Measurements from ENCODE around the gene SLC35A1. TPM values are rescaled to one million over a fixed set of nuclear protein-coding genes. Genes with fewer than 3 reads are reported as not detected.

Gene SLC35A1
- total RNA-seq, 4 donors from 2014 or later = 14.5 to 19.9 (median 16.1) TPM

- H3K27me3 ChIP-seq = no peaks in the 10 kb centered on the region
- 3 to 5% methylated on average over 3 to 4 of the region's 4 CpGs for WGBS, 2 donors (ENCODE audit: low coverage in 1 of 2)
- no peaks in the 10 kb centered on the region for H3K36me3 ChIP-seq
- H3K4me3 ChIP-seq = no peak overlapping the region
- TF ChIP-seq POLR2AphosphoS5 (IDR thresholded peaks at IDR 0.05) = no peak
- TF ChIP-seq EP300 (IDR thresholded peaks at IDR 0.05) = no peak
- TF ChIP-seq CTCF (IDR thresholded peaks at IDR 0.05) = no peak
- TF ChIP-seq POLR2A (IDR thresholded peaks at IDR 0.05) = no peak
- no peaks in the 10 kb centered on the region for H3K4me1 ChIP-seq
- H3K27ac ChIP-seq = no peak overlapping the region
- no peak for ATAC-seq
- H3K9me3 ChIP-seq = no peaks in the 10 kb centered on the region
Observed at GRCh38 chr6:87436435-87436834, 36.3 kb upstream of the SLC35A1 start.

- no peak overlapping the region for H3K27ac ChIP-seq
- no peak overlapping the region for H3K4me3 ChIP-seq
- no peak for ATAC-seq
- TF ChIP-seq CTCF (IDR thresholded peaks at IDR 0.05) = no peak
- no peak for TF ChIP-seq POLR2AphosphoS5 (IDR thresholded peaks at IDR 0.05)
- TF ChIP-seq POLR2A (IDR thresholded peaks at IDR 0.05) = no peak
- TF ChIP-seq EP300 (IDR thresholded peaks at IDR 0.05) = no peak
- no peaks in the 10 kb centered on the region for H3K27me3 ChIP-seq
- no peaks in the 10 kb centered on the region for H3K36me3 ChIP-seq
- H3K4me1 ChIP-seq = no peaks in the 10 kb centered on the region
- no peaks in the 10 kb centered on the region for H3K9me3 ChIP-seq
- 70 to 73% methylated on average over 5 of the region's 5 CpGs for WGBS, 2 donors (ENCODE audit: low coverage in 1 of 2)
Observed at GRCh38 chr6:87441711-87442110, 31.1 kb upstream of the SLC35A1 start.

- no peaks in the 10 kb centered on the region for H3K9me3 ChIP-seq
- no peaks in the 10 kb centered on the region for H3K4me1 ChIP-seq
- H3K27me3 ChIP-seq = no peaks in the 10 kb centered on the region
- TF ChIP-seq CTCF (IDR thresholded peaks at IDR 0.05) (no peak), POLR2AphosphoS5 (IDR thresholded peaks at IDR 0.05) (no peak), EP300 (IDR thresholded peaks at IDR 0.05) (no peak)
- H3K4me3 ChIP-seq = no peak overlapping the region
- no peak overlapping the region for H3K27ac ChIP-seq
- 90 to 100% methylated on average over 1 to 2 of the region's 2 CpGs for WGBS, 2 donors (ENCODE audit: low coverage in 1 of 2)
- no peaks in the 10 kb centered on the region for H3K36me3 ChIP-seq
- no peak for ATAC-seq
Observed at GRCh38 chr6:87444362-87444761, 28.4 kb upstream of the SLC35A1 start.

- no peak overlapping the region for H3K27ac ChIP-seq
- H3K27me3 ChIP-seq = peaks cover 5% of the 10 kb centered on the region
- H3K36me3 ChIP-seq = no peaks in the 10 kb centered on the region
- no peak for TF ChIP-seq CTCF (IDR thresholded peaks at IDR 0.05)
- TF ChIP-seq EP300 (IDR thresholded peaks at IDR 0.05) = no peak
- no peak for TF ChIP-seq POLR2A (IDR thresholded peaks at IDR 0.05)
- TF ChIP-seq POLR2AphosphoS5 (IDR thresholded peaks at IDR 0.05) = no peak
- ATAC-seq = no peak
- peaks cover 0 to 4% (median 0%) of the 10 kb centered on the region in 3 donors for H3K9me3 ChIP-seq
- WGBS, 2 donors (ENCODE audit: low coverage in 1 of 2) = 60 to 62% methylated on average over 1 to 2 of the region's 2 CpGs
- no peaks in the 10 kb centered on the region for H3K4me1 ChIP-seq
- no peak overlapping the region for H3K4me3 ChIP-seq
Observed at GRCh38 chr6:87465051-87465450, 7.7 kb upstream of the SLC35A1 start.

GRCh38 chr6:87473419-87473903, 687 bp downstream of the SLC35A1 start:
- no peaks in the 10 kb centered on the region for H3K9me3 ChIP-seq
- TF ChIP-seq POLR2AphosphoS5 (IDR thresholded peaks at IDR 0.05) = no peak
- TF ChIP-seq CTCF (IDR thresholded peaks at IDR 0.05) = no peak
- TF ChIP-seq EP300 (IDR thresholded peaks at IDR 0.05) = no peak
- no peak for TF ChIP-seq POLR2A (IDR thresholded peaks at IDR 0.05)
- WGBS, 2 donors (ENCODE audit: low coverage in 1 of 2) = 0% methylated on average over 6 of the region's 15 CpGs
- peak overlapping the region; percentile 89 to 90 for H3K4me3 ChIP-seq
- peaks cover 0 to 10% of the 10 kb centered on the region in 2 donors for H3K36me3 ChIP-seq
- ATAC-seq = peak; percentile 78
- H3K4me1 ChIP-seq = peaks cover 4 to 12% (median 5%) of the 10 kb centered on the region in 3 donors
- H3K27me3 ChIP-seq = no peaks in the 10 kb centered on the region
- H3K27ac ChIP-seq = peak overlapping the region; percentile 82 to 94 (median 90)
